DOHH2 (cell line): ENCODE data around the gene AGAP3.

Source experiments
- H3F3A ChIP-seq: fragments of 200-600 bp; sonication (generic), shearing (Covaris generic); 2 replicates; pipeline ENCODE4 v1.6.0; 2016; ENCODE audit warnings: antibody characterized with exemption, mild to moderate bottlenecking; ENCODE audit not compliant: control insufficient read depth, insufficient read depth
- H3K27ac ChIP-seq: fragments of 200-600 bp; sonication (generic); 2 replicates; pipeline ENCODE4 v1.5.1; 2014; ENCODE audit warnings: low read depth, mild to moderate bottlenecking, low read length, moderate library complexity
- H3K27me3 ChIP-seq: fragments of 200-600 bp; sonication (generic); 2 replicates; pipeline ENCODE4 v1.6.1; 2014; ENCODE audit warnings: mild to moderate bottlenecking, low read length, mixed read lengths; ENCODE audit not compliant: control insufficient read depth
- H3K36me3 ChIP-seq: fragments of 200-600 bp; sonication (generic); 2 replicates; pipeline ENCODE4 v1.6.1; 2014; ENCODE audit warnings: mild to moderate bottlenecking, low read length, moderate library complexity, mixed read lengths; ENCODE audit not compliant: control insufficient read depth
- H3K4me1 ChIP-seq: fragments of 200-600 bp; sonication (generic); 2 replicates; pipeline ENCODE4 v1.6.1; 2014; ENCODE audit warnings: mild to moderate bottlenecking, low read length, mixed read lengths; ENCODE audit not compliant: control insufficient read depth
- H3K4me2 ChIP-seq: fragments of 200-600 bp; sonication (generic); 2 replicates; pipeline ENCODE4 v1.6.0; 2014; ENCODE audit warnings: mild to moderate bottlenecking, low read length, moderate library complexity
- H3K4me3 ChIP-seq: fragments of 200-600 bp; sonication (generic); 2 replicates; pipeline ENCODE4 v1.5.1; 2014; ENCODE audit warnings: mild to moderate bottlenecking, low read length, mixed read lengths
- H3K79me2 ChIP-seq: fragments of 200-600 bp; sonication (generic); 2 replicates; pipeline ENCODE4 v1.6.1; 2014; ENCODE audit warnings: mild to moderate bottlenecking, low read length, mixed read lengths; ENCODE audit not compliant: control insufficient read depth
- H3K9me2 ChIP-seq: fragments of 200-600 bp; sonication (generic); replicated peaks from 2 replicates; pipeline ENCODE4 v1.6.1; 2014; ENCODE audit warnings: mild to moderate bottlenecking, low read length, mixed read lengths; ENCODE audit not compliant: control insufficient read depth
- H3K9me3 ChIP-seq: fragments of 200-600 bp; sonication (generic); 2 replicates; pipeline ENCODE4 v1.6.1; 2014; ENCODE audit warnings: antibody characterized with exemption, low read length, mixed read lengths; ENCODE audit not compliant: control insufficient read depth, insufficient read depth
- H4K20me1 ChIP-seq: fragments of 200-600 bp; sonication (generic); 2 replicates; pipeline ENCODE4 v1.6.0; 2014; ENCODE audit warnings: low read depth, mild to moderate bottlenecking, antibody characterized with exemption, low read length, moderate library complexity; ENCODE audit not compliant: control insufficient read depth, insufficient read depth
- EZH2phosphoT487 ChIP-seq: fragments of 200-600 bp; sonication (generic); IDR thresholded peaks from 2 replicates; pipeline ENCODE4 v1.6.1; 2017; ENCODE audit warnings: borderline replicate concordance, mild to moderate bottlenecking, antibody characterized with exemption, low read length, moderate library complexity, mixed read lengths
- TF ChIP-seq, protein P1 (sequence below): fragments of 200-600 bp; sonication (generic); IDR thresholded peaks from one replicate; pipeline ENCODE4 v1.5.1; 2014; ENCODE audit warnings: antibody characterized with exemption, mild to moderate bottlenecking, low read depth, low read length; ENCODE audit not compliant: poor library complexity, severe bottlenecking

The AGAP3 gene

DNA sequence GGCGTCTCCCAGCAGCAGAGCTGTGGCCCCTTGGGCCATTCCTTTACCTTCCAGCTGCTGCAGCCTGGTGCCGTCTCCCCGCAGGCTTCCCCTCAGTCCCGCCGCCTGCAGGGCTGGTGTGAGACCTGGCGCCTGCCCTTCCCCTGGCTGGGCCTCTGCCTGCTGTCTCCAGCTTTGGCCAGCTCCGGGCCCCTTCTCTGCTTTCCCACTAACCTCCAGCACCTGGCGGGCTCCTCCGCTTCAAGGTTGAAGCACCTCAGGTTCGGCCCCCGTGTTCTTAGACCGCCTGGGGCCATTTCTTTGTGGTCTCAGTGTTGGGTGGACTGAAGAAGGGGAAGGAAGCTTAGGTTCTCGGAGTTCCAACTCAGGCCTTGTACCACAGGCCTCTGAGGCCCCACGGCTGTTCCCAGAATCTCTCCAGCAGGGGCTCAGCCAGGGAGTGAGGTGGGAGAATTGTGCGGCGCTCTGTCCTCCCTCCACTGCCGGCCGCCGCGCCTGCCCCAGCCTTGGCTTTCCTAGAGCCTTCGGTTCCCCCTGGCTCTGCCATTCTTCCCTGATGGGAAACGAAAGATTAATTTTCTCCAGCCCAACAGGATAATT, 50.9 kb downstream of the AGAP3 start:
- H3K4me2 ChIP-seq: no peak overlapping the region
- H3F3A ChIP-seq: no peaks in the 10 kb centered on the region
- no peaks in the 10 kb centered on the region for H3K36me3 ChIP-seq
- H3K4me3 ChIP-seq: no peak overlapping the region
- H3K9me3 ChIP-seq: no peaks in the 10 kb centered on the region
- H4K20me1 ChIP-seq: no peaks in the 10 kb centered on the region
- no peaks in the 10 kb centered on the region for H3K27me3 ChIP-seq
- no peaks in the 10 kb centered on the region for H3K9me2 ChIP-seq
- H3K27ac ChIP-seq: no peak overlapping the region
- no peaks in the 10 kb centered on the region for H3K79me2 ChIP-seq
- no peaks in the 10 kb centered on the region for H3K4me1 ChIP-seq
- TF ChIP-seq, protein P1, sequence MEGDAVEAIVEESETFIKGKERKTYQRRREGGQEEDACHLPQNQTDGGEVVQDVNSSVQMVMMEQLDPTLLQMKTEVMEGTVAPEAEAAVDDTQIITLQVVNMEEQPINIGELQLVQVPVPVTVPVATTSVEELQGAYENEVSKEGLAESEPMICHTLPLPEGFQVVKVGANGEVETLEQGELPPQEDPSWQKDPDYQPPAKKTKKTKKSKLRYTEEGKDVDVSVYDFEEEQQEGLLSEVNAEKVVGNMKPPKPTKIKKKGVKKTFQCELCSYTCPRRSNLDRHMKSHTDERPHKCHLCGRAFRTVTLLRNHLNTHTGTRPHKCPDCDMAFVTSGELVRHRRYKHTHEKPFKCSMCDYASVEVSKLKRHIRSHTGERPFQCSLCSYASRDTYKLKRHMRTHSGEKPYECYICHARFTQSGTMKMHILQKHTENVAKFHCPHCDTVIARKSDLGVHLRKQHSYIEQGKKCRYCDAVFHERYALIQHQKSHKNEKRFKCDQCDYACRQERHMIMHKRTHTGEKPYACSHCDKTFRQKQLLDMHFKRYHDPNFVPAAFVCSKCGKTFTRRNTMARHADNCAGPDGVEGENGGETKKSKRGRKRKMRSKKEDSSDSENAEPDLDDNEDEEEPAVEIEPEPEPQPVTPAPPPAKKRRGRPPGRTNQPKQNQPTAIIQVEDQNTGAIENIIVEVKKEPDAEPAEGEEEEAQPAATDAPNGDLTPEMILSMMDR: no peak
- no peak for TF ChIP-seq EZH2phosphoT487

DNA sequence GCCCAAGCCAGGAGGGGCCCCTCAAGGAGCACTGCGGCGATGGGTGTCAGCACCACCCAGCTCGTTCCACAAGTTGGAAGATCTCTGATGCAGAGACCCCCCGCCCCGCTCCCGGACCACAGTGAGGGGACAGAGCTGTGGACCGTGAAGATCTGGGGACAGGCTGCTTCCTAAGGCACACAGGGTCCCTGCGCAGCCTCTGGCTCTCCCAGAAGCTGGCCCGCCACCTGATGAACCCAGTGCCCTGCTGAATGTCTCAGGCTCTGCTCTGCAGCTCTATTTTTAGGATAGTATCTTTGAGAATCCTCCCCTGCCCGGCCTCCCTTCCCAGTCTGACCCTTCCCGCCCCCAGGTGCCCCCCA, 51.5 kb downstream of the AGAP3 start:
- no peak overlapping the region for H3K27ac ChIP-seq
- TF ChIP-seq, protein P1: no peak
- TF ChIP-seq EZH2phosphoT487: no peak
- no peaks in the 10 kb centered on the region for H3K4me1 ChIP-seq
- no peaks in the 10 kb centered on the region for H3K9me2 ChIP-seq
- no peaks in the 10 kb centered on the region for H3F3A ChIP-seq
- H3K4me2 ChIP-seq: no peak overlapping the region
- no peaks in the 10 kb centered on the region for H3K36me3 ChIP-seq
- H4K20me1 ChIP-seq: no peaks in the 10 kb centered on the region
- H3K27me3 ChIP-seq: no peaks in the 10 kb centered on the region
- no peaks in the 10 kb centered on the region for H3K9me3 ChIP-seq
- no peak overlapping the region for H3K4me3 ChIP-seq
- H3K79me2 ChIP-seq: no peaks in the 10 kb centered on the region

DNA sequence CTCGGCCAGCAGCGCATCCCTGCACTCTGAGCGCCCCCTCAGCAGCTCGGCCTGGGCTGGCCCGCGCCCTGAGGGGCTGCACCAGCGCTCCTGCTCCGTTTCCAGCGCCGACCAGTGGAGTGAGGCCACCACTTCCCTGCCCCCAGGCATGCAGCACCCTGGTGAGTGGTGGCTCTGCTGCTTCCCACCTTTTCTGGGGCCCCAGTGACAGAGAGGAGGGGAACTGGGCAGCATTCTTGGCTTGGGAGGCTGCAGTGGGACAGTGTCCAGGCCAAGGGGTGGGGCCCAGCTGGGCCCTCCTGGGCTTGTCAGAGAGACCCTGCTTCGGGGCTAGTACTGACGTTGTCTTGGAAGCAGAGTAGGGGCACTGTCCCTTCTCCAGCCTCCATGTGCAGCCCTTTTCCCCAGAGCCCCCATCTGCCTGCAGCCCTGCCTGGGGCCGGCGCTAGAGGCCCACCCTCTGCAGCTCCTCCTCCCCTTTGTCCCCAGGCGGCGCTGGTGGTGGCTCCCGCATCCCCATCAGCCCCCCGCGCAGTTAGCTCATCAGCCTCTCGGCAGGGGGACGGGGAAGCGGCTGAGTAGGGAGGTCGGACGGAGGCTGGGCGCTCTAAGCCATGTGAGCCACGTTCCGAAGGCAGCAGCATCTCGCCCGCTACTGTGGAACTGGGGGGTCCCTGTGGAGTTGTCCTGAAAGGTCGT, 52.0 kb downstream of the AGAP3 start:
- no peaks in the 10 kb centered on the region for H3K9me3 ChIP-seq
- H3K36me3 ChIP-seq: no peaks in the 10 kb centered on the region
- H3K27me3 ChIP-seq: no peaks in the 10 kb centered on the region
- no peaks in the 10 kb centered on the region for H3F3A ChIP-seq
- H3K4me1 ChIP-seq: no peaks in the 10 kb centered on the region
- H3K4me2 ChIP-seq: no peak overlapping the region
- H3K79me2 ChIP-seq: no peaks in the 10 kb centered on the region
- no peaks in the 10 kb centered on the region for H4K20me1 ChIP-seq
- H3K27ac ChIP-seq: no peak overlapping the region
- no peak for TF ChIP-seq EZH2phosphoT487
- TF ChIP-seq, protein P1: no peak
- no peaks in the 10 kb centered on the region for H3K9me2 ChIP-seq
- H3K4me3 ChIP-seq: no peak overlapping the region
